Progenitor cell of endocrine pancreas (in vitro differentiated cells): ENCODE results near the gene IFITM2. TPM values are rescaled to one million over a fixed set of nuclear protein-coding genes. Genes with fewer than 3 reads are reported as not detected.
A peak's percentile ranks its signal among the peaks of the same experiment; 100 is the strongest.
"Not testable (repeated sequence)": the region's sequence is repeated elsewhere in the genome, so short reads cannot be mapped to it uniquely, and the experiment has no call there.

Source experiments
- DNase-seq: peaks from one replicate; pipeline ENCODE4 v3.0.0; 2021; ENCODE audit warnings: low spot score; ENCODE audit not compliant: unreplicated experiment
- H3K27ac Mint-ChIP-seq: 2 replicates; pipeline ENCODE4 v1.8.0; 2021; ENCODE audit warnings: mild to moderate bottlenecking, moderate library complexity, mixed read lengths
- H3K27me3 Mint-ChIP-seq: 2 replicates; pipeline ENCODE4 v1.8.0; 2021; ENCODE audit warnings: mixed read lengths
- H3K36me3 Mint-ChIP-seq: 2 replicates; pipeline ENCODE4 v1.8.0; 2022; ENCODE audit warnings: mixed read lengths; ENCODE audit not compliant: insufficient read depth
- H3K4me1 Mint-ChIP-seq: 2 replicates; pipeline ENCODE4 v1.8.0; 2021; ENCODE audit warnings: low read depth, mixed read lengths
- H3K4me3 Mint-ChIP-seq: 2 replicates; pipeline ENCODE4 v1.8.0; 2021; ENCODE audit warnings: low read depth, mild to moderate bottlenecking, moderate library complexity, mixed read lengths
- H3K9me3 Mint-ChIP-seq: 2 replicates; pipeline ENCODE4 v1.8.0; 2021; ENCODE audit warnings: low read depth, mixed read lengths
- total RNA-seq: library from RNA; stranded (reverse); gene quantifications from 2 replicates; pipeline ENCODE4 v1.2.1, GENCODE V29; 2021
- TF ChIP-seq, protein P1 (sequence below): fragments of 200-600 bp; sonication (generic); IDR thresholded peaks from one replicate; pipeline ENCODE4 v1.5.0; 2021; ENCODE audit warnings: antibody characterized with exemption, mild to moderate bottlenecking; ENCODE audit not compliant: unreplicated experiment

IFITM2 gene
- total RNA-seq, 1 donor from 2014 or later = 33.2 TPM

DNA sequence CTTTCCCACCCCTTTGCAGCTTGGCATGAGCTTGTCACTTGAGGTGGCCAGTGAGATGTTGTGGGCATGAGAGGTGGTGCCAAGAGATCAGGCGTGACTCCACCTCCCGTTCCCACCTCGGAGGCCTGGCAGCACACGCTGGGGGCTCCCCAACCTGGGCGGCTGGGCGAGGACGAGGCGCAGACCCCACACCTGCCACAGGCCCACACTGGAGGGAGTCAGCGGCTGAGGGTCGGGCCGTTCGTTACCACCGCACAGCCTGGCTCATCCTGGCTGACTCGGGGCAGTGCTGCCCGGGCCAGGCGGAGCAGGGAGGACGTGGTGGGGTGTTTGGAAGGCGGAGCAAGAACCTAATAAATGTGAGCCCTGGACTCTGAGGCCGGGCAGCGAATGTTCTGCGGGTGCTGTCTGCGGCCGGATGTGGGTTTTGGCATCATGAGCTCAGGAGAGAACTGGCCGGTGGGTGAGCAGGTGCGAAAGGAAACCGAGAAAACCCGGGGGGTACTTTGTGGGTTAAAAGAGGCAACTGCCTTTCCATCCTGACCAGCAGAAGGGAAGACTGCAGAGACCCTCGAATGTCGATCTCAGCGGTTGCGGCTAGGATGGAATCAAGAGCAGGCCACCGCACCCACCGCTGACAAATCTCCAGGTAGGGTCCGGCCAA lies 23.2 kb downstream of the IFITM2 start:
- DNase-seq = no peak
- TF ChIP-seq, protein P1, sequence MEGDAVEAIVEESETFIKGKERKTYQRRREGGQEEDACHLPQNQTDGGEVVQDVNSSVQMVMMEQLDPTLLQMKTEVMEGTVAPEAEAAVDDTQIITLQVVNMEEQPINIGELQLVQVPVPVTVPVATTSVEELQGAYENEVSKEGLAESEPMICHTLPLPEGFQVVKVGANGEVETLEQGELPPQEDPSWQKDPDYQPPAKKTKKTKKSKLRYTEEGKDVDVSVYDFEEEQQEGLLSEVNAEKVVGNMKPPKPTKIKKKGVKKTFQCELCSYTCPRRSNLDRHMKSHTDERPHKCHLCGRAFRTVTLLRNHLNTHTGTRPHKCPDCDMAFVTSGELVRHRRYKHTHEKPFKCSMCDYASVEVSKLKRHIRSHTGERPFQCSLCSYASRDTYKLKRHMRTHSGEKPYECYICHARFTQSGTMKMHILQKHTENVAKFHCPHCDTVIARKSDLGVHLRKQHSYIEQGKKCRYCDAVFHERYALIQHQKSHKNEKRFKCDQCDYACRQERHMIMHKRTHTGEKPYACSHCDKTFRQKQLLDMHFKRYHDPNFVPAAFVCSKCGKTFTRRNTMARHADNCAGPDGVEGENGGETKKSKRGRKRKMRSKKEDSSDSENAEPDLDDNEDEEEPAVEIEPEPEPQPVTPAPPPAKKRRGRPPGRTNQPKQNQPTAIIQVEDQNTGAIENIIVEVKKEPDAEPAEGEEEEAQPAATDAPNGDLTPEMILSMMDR = no peak
- H3K27ac Mint-ChIP-seq = no peak overlapping the region
- H3K36me3 Mint-ChIP-seq = no peaks in the 10 kb centered on the region
- H3K4me1 Mint-ChIP-seq = peaks cover 22% of the 10 kb centered on the region
- H3K27me3 Mint-ChIP-seq = peaks cover 3% of the 10 kb centered on the region
- no peaks in the 10 kb centered on the region for H3K9me3 Mint-ChIP-seq
- no peak overlapping the region for H3K4me3 Mint-ChIP-seq

DNA sequence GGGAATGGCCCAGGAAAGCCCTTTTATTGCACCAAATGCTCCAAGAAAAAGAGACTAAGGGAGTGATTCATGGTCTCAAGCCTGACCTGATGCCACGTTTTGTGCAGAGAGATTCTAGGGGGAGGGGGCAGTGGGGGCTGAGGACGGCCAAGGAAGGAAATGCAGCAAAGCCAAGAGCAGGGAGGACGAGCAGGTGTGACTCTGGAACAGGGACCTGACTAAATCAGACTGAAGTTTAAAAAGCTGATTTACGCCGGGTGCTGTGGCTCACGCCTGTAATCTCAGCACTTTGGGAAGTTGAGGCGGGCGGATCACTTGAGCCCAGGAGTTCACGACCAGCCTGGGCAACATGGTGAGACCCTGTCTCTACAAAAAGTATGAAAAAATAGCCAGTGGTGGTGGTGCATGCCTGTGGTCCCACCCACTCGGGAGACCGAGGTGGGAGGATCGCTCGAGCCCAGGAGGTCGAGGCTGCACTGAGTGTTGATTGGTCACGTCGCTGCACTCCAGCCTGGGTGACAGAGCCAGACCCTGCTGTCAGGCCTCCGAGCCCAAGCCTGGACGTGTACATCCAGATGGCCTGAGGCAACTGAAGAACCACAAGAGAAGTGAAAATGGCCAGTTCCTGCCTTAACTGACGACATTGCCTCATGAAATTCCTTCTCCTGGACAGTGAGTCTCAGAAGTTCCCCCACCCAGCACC lies 23.9 kb downstream of the IFITM2 start:
- Mint-ChIP-seq H3K27me3 (no peaks in the 10 kb centered on the region), H3K4me1 (peaks cover 29% of the 10 kb centered on the region)
- DNase-seq = no peak

DNA sequence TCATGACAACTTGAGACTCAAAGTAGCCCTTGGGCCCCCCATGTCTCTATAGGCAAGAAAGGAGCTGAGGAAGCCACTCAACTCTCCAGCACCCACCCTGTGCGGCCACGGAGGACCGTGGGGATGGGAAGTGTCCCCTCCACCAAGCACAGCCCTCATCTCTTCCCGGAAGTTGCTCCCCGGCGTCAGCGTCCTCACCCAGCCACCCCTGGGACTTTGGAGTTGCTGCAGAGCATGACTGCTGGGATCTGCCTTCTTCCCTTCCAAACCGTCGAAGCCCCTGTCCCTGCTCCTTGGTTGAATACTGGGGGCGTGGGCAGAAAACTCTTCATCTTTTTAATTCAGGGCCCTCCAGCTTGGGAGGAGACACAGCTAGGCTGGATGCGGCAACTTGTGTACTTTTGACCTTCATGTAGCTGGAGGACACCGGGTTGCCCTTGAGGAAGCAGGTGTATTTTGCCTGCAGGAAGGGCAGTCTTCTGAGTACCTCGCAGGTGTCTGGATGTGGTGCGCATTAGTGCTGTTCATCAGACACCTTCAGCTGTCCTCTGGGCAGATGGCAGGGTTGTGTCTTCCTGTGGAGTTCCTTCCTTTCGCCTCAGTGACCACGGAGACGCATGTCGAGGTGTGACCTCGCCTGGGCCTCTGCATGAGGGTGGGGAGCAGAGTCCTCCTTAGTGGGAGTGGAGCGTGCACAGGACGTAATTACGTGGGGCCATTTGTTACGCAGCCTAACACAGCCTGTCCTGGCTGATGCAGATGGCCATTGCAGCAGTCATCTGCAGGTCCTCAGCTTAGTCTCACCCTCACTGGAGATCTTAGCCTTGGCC lies 25.2 kb downstream of the IFITM2 start:
- peaks cover 32% of the 10 kb centered on the region for H3K4me1 Mint-ChIP-seq
- H3K36me3 Mint-ChIP-seq = no peaks in the 10 kb centered on the region
- H3K4me3 Mint-ChIP-seq = no peak overlapping the region
- H3K9me3 Mint-ChIP-seq = no peaks in the 10 kb centered on the region
- no peak overlapping the region for H3K27ac Mint-ChIP-seq
- TF ChIP-seq, protein P1 = no peak
- H3K27me3 Mint-ChIP-seq = no peaks in the 10 kb centered on the region
- no peak for DNase-seq

More for the DNA sequence above, 23.9 kb downstream of the IFITM2 start:
- Mint-ChIP-seq H3K36me3 (no peaks in the 10 kb centered on the region), H3K27ac (no peak overlapping the region), H3K9me3 (no peaks in the 10 kb centered on the region), H3K4me3 (no peak overlapping the region)
- TF ChIP-seq, protein P1 = no peak

DNA sequence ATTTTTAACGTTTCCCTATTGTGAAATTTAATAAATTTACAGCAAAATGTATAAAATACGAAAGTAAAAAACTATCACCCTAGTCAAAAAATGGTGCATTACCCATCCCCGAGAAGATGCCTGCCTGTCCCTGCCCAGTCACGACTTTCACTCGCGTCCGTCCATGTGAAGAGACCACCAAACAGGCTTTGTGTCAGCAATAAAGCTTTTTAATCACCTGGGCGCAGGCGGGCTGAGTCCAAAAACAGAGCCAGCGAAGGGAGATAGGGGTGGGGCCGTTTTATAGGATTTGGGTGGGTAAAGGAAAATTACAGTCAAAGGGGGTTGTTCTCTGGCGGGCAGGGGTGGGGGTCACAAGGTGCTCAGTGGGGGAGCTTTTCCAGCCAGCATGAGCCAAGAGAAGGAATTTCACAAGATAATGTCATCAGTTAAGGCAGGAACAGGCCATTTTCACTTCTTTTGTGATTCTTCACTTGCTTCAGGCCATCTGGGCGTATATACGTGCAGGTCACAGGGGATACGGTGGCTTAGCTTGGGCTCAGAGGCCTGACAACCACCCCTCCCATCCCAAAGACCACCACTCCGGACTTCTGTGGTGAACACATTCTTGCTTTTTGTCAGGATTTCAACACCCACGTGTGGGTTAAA lies 26.1 kb downstream of the IFITM2 start:
- H3K9me3 Mint-ChIP-seq, H3K27me3 Mint-ChIP-seq, H3K36me3 Mint-ChIP-seq, H3K4me3 Mint-ChIP-seq, DNase-seq: not testable (repeated sequence)
- peak overlapping the region; percentile 21 for H3K27ac Mint-ChIP-seq
- peaks cover 32% of the 10 kb centered on the region for H3K4me1 Mint-ChIP-seq

DNA sequence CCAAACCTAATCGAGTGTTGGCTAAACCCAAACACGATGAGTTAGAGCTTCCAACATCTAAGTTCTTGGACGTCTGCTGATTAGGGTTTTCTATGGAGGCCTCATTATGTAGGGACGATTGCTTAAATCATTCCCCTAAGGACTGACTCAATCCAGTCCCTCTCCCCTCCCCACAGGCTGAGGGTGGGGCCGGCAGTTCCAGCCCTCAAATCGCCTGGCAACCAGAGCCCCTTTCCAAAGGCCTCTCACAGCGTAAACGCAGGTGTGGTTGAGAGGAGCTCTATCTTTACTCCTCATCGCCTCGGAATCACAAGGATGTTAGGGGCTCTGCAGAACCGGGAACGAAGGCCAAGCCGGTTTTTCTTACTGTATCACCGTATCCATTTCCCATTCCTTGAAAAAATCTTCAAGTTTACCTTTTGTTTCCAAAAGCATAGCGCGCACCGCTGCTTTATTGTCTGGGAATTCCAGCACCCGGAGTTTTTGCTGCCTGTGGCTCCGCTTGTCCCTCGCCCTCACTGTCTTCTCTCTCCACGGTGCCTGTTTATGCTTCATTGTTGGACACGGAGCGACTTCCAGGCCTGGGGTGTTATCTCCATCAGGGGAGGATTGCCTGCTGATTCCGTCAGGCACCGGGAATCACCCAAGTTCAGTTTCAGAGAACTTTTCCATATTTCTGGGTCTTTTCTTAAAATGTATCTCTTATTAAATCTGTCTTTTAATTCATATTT lies 26.8 kb downstream of the IFITM2 start:
- peak overlapping the region; percentile 21 for H3K27ac Mint-ChIP-seq
- H3K4me1 Mint-ChIP-seq = peaks cover 28% of the 10 kb centered on the region

More for the DNA sequence above, 26.8 kb downstream of the IFITM2 start:
- no peaks in the 10 kb centered on the region for H3K9me3 Mint-ChIP-seq
- peak overlapping the region; percentile 3 for H3K4me3 Mint-ChIP-seq
- no peaks in the 10 kb centered on the region for H3K36me3 Mint-ChIP-seq
- DNase-seq = no peak
- TF ChIP-seq, protein P1 = no peak
- H3K27me3 Mint-ChIP-seq = no peaks in the 10 kb centered on the region
